Activated CD4-positive, alpha-beta T cell treated with anti-CD3 and anti-CD28 coated beads for 1 hour (primary cell): ENCODE results near the gene NECTIN1.

Source experiments
- DNase-seq: peaks from one replicate; pipeline ENCODE4 v3.0.0-alpha.2; 2020

Gene NECTIN1

DNA sequence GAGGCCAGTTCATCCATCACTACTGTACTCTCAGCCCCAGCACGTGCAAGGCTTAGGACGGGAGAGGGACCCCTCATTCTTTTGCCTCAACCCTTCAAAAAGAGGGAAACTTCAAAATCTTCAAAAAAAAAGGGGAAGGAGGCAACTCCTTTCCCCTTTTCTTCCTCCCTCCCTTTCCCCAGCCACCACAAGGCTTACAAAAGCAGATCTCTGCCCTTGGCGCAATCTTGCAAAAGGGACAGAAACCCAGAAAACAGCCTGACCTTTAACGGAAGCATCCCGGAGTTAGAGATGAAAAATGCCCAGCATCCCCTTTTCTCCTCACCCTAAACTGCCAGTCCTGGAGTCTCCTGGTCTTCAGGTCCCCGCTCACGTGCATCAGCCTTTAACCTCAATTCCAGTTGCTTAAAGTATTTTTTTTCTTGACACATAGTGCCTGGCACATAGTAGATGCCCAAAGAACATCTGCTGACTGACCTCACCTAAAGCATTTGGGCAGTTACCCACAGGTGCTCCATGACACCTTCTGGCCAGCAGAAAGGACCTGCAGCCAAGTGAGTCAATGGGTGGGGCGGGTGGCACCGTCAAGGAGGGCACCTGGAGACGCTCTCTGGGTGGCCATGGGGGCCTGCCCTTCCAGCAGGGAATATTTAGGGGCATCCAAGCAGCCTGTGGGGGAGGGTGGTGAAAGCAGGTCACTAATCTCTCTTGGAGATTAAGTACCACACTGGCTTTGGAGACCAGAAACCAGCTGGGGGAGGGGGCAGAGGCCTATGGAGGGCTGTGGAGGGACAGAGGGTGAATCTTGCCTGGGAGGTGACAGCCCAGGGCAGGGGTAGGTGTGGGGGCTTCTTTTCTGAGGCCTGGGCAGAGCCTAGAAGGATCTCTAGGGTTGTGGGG lies 16.3 kb downstream of the NECTIN1 start:
- DNase-seq = no peak

DNA sequence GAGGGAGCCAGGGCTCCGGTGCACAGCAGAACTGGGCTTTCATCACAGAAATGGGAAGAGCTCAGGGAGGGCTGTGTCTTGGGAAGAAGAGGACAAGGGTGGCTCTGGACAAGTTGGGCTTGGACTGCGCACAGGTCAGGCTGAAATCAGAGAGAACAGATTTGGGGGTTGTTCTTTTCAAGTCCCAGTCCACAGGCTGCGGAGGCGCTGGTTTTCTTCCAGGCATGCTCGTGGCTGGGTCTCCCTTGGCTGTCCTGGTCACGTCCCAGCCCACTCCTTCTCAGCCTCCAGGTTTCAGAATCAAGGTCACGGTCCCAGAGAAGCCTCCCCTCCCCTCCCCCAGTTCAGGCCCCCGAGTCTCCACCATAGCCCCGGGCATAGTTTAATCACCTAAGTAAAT lies 17.0 kb downstream of the NECTIN1 start:
- no peak for DNase-seq

DNA sequence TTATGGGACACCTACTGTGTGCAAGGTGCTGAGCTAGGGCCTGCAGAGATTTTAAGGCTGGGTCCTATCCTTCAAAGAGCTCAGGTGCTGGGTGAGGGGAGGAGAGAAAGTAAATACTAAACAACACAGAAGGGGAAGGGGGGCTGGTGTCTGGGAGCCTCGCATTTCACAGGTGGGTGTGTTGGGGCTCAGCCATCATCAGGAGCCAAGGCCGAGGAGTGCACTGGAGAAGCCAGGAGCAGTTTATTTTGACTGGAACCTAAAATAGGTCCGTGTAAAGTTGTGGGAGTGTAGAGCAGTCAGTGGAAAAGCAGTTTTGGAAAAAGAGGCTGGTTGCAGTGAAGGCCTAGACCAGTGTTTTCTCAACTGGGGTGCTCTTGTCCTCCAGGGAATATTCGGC lies 17.5 kb downstream of the NECTIN1 start:
- DNase-seq = no peak

- no peak for DNase-seq
Observed at GRCh38 chr11:119710417-119710816, 18.6 kb downstream of the NECTIN1 start.

DNA sequence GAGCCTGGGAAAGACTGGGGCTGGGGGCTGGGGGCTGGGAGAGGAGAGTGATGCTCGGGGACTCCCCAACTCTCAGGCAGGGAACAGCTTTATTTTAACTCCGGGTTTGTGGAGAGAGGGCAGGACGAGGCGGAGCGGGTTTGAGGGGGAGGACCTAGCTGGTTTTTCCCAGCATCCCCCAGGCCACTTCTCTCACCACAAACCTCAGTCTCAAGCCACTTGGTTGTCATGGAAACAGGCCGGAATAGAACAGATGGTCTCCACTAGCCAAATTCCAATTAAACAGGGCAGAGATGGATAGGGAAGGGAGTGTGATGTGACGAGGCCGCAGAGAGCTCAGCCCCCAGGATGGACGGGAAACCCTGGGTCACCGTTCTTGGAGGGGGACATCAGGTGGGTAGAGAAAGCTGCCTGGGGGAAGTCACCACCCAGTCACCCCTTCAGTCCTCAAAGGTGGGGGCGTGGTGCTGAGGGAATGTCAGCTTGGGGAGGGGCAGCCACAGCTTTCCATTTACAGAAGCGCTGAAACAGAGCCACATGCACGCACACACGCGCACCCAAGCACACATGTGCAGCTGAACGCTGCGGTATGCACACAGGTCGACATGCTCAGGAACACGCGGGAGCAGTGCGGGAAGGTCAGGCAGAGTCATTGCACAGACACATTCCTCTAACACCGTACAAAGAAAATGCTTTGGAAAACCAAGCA lies 19.2 kb downstream of the NECTIN1 start:
- DNase-seq = no peak

- DNase-seq = no peak
Observed at GRCh38 chr11:119709171-119709570, 19.8 kb downstream of the NECTIN1 start.

- no peak for DNase-seq
Observed at GRCh38 chr11:119708384-119708783, 20.6 kb downstream of the NECTIN1 start.

- no peak for DNase-seq
Observed at GRCh38 chr11:119706887-119707286, 22.1 kb downstream of the NECTIN1 start.

- DNase-seq = no peak
Observed at GRCh38 chr11:119706029-119706428, 23.0 kb downstream of the NECTIN1 start.

GRCh38 chr11:119705362-119705761 lies 23.6 kb downstream of the NECTIN1 start:
- no peak for DNase-seq

- no peak for DNase-seq
Observed at GRCh38 chr11:119704849-119705248, 24.2 kb downstream of the NECTIN1 start.

GRCh38 chr11:119701591-119702549 lies 27.1 kb downstream of the NECTIN1 start:
- DNase-seq = no peak

DNA sequence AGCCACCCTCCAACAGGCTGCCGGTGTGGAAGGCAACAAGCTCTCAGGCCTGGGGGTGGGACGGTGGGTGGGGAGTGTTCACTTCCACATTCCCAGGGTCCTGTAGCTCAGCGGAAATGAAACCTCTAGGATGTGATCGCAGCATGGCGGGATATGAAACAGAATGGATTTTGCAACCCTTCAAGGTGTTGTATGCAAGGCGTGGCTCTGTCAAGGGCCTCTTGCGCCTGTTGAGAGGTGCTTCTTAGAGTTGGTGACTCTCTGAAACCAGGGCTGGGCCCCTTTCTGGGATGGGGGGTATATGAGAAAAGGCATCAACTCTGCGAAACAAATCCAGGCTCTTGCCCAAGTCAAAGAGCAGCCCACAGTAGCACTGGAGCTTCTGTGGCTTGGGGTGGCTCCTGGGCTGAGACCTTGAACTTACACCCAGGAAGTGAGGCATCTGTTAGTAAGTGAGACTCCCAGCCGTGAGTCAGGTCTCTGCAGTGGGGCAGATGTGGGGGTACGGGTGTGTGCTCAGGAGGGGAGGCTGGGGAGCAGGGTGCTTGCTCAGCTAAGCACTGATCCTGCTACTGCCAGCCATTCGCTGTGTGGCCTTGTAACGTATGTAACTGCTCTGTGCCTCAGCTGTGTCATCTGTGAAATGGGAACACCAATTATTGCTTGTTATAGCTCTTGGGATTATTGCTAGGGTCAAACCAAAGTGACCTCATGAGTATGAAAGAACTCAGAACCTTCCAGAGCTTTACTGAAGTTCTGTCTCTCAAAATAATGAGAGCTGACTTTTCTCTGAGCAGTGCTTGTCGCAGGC lies 28.3 kb downstream of the NECTIN1 start:
- DNase-seq = no peak

- no peak for DNase-seq
Observed at GRCh38 chr11:119700030-119700429, 29.0 kb downstream of the NECTIN1 start.

GRCh38 chr11:119699227-119699626 lies 29.8 kb downstream of the NECTIN1 start:
- no peak for DNase-seq

DNA sequence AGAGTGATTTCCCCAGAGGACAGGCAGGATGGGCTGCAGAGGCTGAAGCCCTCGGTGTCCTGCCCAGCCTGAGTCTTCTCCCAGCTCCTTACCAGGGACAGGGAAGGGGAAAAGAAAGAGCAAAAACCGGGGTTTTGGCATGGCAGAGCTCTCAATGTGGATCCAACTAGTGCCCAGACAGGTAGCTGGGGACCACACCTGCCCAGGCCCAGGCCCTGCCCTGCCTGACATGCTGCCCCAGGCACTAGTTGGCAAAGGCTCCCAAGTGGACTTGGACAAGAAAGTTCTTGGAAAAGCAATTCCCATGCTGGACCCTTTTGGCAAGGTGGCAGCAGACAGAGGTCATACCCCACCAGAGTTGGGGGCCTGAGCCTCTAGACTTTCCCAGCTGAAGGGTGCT lies 31.1 kb downstream of the NECTIN1 start:
- no peak for DNase-seq

DNA sequence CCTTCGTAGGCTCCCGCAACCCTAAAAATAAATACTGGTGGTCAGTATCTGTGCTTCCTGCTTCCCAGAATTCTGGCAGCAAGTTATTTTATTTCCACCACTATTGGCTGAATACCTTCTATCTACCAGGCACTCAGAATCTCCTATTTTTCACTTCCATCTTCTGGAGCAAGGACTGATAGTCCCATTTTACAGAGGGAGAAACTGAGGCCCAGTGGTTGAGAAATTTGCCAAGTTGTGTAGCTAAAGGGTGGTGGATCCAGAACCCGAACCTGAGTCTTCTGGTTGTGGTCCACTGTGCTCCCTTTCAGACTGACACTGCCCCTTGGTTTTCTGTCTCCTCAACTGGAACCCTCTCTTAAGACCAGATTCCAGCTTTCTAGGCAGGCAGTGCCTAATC lies 31.6 kb downstream of the NECTIN1 start:
- DNase-seq = no peak

- no peak for DNase-seq
Observed at GRCh38 chr11:119696378-119697222, 32.4 kb downstream of the NECTIN1 start.

DNA sequence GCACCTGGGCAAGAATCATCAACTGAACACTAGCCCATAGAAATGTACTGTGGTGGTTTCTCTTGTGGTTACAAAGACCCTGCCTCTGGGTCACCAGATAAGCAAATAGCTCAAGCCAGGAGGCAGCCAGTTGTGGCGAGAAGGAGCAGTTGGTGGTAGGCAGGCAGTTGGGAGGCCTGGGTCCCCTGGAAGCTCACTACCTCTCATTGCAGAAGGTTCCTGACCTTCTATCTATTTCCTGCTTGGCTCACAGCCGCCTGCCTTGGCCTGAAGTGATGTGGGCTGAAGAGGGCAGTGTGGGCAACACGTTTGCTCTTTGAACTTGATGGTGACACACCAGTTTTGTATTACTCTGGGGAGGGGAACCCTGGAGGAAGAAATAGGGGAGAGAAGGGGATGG lies 34.7 kb downstream of the NECTIN1 start:
- no peak for DNase-seq

DNA sequence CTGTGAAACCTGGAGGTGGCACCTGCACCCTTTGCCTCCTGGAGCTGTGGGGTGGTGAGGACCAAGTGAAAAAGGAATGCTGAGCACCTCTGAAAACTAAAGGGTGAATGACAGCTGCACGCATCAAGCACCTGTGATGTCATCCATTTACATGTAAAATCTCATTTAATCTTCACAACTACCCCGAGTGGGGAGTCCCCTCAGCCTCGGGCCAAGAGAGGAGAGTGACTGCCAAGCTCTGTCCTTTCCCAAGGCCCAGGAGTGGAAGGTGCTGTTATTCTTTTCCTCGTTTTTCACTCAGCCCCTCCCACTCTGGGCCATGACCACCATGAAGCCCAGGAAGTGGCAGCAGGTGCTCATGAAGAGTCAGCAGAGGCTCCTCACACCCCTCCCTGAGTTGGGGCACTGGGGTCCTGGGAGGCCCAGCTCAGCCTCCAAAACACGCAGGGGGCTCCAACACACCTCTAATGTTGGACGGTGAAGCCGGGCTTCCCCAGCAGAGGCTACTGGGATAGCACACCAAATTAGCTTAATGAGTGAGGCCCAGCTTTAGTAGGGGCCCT lies 35.7 kb downstream of the NECTIN1 start:
- no peak for DNase-seq

- no peak for DNase-seq
Observed at GRCh38 chr11:119692540-119692820, 36.5 kb downstream of the NECTIN1 start.
